HG02852 (cell line): ENCODE results near the gene PILRA.
"Not testable (repeated sequence)": the region's sequence is repeated elsewhere in the genome, so short reads cannot be mapped to it uniquely, and the experiment has no call there.

Experiments used
- ATAC-seq: cut with Tn5 transposase; IDR thresholded peaks from one replicate; pipeline ENCODE4 v1.9.1; 2021; ENCODE audit warnings: mild to moderate bottlenecking, moderate library complexity; ENCODE audit not compliant: unreplicated experiment

Gene PILRA

GRCh38 chr7:100432621-100433275 is 59.5 kb downstream of the PILRA start:
- ATAC-seq, result no peak

DNA sequence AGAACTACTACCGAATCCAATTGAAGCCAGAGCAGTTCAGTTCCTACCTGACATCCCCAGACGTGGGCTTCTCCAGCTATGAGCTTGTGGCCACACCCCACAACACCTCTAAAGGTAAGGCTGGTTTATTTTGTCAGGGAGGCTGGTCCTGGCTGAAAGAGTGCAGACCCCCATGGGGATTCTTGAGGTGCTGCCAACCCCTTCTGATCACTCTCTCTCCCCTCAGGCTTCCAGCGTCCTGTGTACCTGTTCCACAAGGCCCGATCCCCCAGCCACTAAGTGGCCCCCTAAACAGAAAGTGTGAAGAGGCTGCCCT is 59.9 kb downstream of the PILRA start:
- no peak for ATAC-seq

- no peak for ATAC-seq
Measured at GRCh38 chr7:100433592-100434296, 60.5 kb downstream of the PILRA start.

DNA sequence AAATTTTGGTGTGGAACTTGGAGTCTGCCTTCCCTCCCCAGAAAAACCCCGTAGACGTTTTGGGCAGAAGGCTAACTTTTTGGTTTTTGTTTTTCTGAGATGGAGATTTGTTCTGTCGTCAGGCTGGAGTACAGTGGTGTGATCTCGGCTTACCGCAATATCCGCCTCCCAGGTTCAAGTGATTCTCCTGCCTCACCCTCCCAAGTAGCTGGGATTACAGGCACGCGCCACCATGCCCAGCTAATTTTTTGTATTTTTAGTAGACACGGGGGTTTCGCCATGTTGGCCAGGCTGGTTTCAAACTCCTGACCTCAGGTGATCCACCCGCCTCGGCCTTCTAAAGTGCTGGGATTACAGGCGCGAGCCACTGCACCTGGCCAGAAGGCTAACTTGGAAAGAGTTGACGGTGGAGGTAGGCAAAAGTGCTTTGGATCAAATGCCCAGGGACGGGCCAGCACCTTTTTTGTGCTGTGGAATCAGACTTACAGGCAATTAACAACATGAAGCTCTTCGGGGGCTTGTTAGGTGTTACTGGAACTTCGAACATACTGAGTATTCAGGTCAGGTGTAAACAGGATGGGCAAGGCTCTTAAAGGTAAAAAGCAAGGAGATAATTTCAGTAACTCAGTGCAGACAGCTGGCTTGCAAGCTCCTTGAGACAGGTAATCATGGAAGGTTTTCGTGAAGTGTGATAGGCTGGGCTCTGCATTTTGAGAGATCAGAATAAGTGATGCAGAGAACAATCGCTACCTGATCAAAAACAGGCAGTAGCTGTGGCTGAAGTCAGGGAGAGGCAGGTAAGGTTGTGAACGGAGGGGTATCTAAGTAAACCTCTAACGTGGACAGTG is 61.2 kb downstream of the PILRA start:
- no peak for ATAC-seq

DNA sequence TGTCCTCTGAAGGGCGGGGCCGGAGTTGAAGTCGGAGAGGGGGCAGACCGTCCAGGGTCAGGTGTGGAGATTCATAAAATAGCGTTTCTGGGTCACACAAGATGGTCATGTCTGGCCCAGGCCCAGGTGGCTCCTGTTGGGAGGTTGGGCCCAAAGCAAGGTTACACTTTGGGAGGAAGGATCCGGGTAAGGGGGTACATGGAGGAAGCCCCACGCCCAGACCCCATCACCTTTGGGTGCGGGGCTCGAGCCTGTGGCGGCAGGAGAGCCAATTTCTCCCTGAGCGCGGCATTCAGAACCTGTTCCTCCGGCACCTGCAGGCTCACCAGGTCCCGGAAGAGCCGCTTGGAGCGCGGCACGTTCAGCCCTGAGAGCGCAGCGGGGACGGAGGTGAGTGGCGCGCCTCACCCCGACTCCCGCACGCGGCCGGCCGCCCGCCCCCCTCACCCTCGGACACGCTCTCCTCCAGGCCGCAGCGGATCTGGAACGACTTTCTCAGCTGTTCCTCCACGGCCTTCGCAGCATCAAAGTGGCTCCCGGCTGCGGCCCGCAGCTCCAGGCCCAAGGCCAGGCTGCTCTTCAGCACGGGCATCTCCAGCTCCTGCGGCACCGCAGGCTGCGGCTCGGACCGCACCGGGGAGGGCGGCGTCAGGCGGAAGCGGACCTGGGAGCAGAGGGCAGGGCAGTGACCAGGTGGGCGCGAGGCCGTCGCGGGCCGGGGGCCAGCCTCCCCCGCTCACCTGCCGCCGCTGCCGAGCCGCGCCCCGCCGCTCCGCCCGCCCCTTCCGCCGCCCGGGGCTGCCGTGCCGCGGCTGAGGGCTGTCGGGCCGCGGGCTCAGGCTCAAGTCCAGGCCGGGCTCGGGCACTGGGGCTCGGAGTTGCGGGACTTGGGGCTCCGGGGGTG is 62.4 kb downstream of the PILRA start:
- ATAC-seq, result peak; percentile 33

GRCh38 chr7:100437150-100438100 is 64.1 kb downstream of the PILRA start:
- no peak for ATAC-seq

DNA sequence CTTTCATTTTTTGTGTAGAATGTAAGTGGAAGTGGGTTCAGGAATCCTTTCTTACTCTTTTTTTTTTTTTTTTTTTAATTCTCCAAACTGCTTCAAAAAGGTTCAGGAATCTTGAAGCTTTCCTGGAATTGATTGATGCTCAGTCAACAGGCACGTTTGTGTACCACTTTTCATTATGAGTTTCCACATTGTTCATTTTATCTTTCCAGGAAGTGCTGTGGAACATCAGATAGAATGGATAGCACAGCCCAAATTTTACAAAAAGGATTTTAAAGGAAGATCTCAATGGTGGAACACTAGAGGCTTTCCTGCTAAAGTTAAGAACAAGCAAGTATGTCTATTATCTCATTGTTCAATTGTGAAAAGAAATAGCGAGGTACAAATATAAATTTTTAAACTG is 64.9 kb downstream of the PILRA start:
- no peak for ATAC-seq

DNA sequence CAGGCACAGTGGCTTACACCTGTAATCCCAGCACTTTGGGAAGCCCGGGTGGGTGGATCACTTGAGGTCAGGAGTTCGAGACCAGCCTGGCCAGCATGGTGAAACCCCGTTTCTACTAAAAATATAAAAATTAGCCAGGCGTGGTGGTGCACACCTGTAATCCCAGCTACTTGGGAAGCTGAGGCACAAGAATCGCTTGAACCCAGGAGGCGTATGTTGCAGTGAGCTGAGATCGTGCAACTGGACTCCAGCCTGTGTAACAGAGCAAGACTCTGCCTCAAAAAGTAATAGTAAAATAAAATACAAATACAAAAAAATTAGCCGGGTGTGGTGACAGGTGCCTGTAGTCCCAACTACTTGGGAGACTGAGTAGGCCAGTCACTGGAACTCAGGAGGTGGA is 65.4 kb downstream of the PILRA start:
- not testable (repeated sequence) for ATAC-seq

DNA sequence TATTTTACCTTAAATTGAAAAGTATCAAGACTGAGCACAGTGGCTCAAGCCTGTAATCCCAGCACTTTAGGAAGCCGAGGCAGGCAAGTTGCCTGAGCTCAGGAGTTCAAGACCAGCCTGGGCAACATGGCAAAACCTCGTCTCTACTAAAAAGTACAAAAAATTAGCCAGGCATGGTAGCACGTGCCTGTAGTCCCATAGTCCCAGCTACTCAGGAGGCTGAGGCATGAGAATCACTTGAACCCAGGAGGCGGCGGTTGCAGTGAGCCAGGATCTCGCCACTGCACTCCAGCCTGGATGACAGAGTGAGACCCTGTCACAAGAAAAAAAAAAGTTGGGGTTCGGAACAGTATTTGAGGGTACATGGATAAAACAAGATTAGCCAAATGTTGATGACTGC is 66.0 kb downstream of the PILRA start:
- not testable (repeated sequence) for ATAC-seq

DNA sequence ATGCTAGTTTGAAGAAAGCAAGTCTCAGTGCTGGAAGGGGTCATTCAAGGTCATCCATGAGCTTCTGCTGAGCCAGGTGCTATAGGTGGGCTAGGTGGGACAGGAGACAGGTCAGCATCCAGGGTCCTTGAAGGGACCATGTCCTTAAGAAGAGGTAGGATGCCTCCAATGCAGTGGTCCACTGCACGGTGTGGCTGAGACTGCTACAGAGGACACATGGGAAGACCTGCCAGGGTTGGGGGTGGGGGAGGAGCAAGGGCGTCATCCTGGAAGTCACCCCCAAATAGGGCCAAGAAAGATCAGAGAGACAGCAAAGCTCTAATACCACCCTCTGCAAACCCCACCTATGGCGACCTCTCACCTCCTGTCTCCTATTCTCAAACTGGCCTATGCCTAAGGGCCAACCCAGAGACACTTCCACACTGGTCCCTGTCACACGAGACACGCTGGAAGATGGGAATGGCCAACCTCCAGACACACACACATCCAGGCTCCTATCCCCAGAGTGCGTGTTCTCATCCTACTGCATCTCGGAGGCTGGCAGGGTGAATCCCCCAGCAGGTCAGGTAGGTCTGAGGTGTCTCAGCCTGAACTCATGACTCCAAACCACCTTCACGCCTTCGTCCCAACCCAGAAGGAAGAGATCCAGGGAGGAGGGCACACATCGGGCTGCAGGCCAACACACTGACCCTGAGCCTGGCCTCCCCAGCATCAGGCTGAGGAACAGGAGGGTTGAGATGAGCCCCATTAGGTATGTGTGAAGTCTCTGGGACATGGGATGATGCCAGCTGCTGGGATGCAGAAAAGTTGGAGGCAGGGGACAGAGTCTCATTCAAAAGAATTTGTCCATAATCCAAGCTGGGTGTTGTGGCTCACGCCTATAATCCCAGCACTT is 68.6 kb downstream of the PILRA start:
- ATAC-seq, result no peak

- ATAC-seq, result no peak
Measured at GRCh38 chr7:100443096-100443840, 70.0 kb downstream of the PILRA start.

GRCh38 chr7:100444311-100445278 is 71.3 kb downstream of the PILRA start:
- ATAC-seq, result no peak

DNA sequence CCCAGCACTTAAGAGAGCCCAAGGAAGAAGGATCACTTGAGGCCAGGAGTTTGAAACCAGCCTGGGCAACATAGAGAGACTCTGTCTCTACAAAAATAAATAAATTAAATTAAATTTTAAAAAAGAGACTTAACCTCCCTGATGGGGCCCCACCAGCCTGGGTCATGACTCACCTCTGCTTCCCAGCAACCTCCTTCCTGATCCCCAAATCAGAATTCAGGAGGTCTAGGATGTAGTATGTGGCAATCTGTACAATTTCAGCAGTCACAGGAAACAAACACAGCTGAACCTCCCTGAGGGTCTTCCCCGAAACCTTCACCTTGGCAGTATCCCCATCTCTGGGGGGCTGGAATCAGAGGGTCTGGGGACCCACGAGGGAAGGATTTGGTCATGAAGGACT is 72.8 kb downstream of the PILRA start:
- ATAC-seq, result no peak

- not testable (repeated sequence) for ATAC-seq
Measured at GRCh38 chr7:100447363-100447762, 74.1 kb downstream of the PILRA start.

DNA sequence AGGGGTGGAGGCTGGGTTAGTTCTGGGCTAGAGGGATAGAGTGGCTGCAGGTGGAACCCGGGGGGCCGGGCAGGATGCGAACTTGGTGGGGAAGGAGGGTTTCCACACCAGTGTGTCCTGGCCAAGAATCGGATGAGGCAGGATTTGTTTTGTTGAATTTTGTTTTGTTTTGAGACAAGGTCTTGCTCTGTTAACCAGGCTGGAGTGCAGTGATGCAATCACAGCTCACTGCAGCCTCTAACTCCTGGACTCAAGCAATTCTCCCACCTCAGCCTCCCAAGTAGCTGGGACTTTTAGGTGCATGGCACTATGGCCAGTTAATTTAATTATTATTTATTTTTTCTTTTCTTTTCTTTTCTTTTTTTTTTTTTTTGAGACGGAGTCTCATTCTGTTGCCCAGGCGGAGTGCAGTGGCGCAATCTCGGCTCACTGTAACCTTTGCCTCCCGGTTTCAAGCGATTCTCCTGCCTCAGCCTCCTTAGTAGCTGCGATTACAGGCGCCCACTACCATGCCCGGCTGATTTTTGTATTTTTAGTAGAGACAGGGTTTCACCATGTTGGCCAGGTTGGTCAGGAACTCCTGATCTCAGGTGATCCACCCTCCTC is 76.0 kb downstream of the PILRA start:
- no peak for ATAC-seq
